GM18519 (cell line): ENCODE measurements around the gene PFDN6.
"Not testable (repeated sequence)": the region's sequence is repeated elsewhere in the genome, so short reads cannot be mapped to it uniquely, and the experiment has no call there.

Source experiments
- ATAC-seq: cut with Tn5 transposase; IDR thresholded peaks from one replicate; pipeline ENCODE4 v1.9.1; 2021; ENCODE audit warnings: mild to moderate bottlenecking, moderate library complexity; ENCODE audit not compliant: unreplicated experiment, low FRiP score

Gene PFDN6

DNA sequence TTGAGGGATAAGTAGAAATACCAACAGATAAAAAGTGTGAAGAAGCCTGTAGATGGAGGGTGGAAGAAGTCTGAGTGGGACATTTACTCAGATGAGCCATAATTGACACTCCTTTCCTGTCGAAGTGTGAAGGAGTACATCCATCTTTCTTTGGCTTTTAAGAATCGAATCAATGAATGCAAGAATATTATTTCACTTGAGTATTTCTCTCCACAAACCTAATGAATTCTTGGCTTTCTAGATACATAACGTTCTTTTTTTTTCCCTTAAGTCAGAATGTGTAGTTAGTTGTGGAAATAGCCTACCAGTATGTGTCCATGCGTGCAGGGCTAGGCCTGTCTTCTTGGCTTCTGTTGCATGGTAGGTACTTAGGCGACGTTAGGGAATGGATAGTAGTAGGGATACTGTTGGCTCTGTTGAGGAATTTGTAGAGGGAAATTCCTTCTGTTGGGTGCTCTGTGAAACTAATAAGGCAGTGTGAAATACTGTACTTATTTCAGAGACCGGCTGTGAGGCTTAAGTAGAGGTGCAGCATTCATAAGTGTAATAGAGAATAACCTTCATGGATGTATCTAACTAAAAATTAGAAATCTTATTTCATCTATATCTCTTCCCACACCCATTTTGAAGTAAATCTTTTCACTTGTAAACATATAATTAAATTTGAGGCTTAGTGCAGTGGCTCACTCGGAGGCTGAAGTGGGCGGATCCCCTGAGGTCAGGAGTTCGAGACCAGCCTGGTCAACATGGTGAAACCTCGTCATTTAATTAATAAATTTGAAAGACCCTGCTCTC is 16.1 kb upstream of the PFDN6 start:
- no peak for ATAC-seq

DNA sequence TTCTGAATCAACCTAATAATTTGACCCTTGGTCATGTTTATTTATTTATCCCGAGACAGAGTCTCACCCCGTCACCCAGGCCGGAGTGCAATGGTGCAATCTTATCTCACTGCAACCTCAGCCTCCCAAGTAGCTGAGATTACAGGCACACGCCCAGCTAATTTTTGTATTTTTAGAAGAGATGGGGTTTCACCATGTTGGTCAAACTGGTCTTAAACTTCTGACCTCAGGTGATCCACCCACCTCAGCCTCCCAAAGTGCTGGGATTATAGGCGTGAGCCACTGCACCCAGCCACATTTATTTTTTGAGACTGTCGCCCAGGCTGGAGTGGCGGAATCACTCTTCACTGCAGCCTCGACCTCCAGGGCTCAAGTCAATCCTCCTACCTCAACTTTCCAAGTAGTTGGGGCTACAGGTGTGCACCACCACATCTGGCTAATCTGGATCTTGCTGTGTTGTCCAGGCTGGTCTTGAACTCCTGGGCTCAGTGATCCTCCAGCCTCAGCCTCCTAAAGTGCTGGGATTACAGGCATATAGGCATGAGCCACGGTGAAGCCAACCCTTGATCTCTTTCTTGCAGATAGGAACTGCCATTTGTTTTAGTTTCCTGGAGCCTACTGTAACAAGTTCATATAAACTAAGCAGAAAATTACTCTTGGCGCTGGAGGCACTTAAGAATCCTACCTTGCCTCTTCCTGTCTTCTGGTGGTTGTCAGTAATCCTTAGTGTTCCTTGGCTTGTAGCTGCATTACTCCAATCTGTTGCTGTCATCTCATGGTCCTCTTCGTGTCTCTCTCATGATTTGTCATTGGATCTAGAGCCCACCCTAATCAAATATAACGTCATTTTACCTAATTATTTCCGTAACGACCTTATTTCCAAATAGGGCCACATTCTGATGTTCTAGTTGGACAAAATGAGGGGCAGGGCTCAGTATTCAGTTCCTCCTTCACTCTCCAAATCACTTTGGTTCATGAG is 15.2 kb upstream of the PFDN6 start:
- no peak for ATAC-seq

DNA sequence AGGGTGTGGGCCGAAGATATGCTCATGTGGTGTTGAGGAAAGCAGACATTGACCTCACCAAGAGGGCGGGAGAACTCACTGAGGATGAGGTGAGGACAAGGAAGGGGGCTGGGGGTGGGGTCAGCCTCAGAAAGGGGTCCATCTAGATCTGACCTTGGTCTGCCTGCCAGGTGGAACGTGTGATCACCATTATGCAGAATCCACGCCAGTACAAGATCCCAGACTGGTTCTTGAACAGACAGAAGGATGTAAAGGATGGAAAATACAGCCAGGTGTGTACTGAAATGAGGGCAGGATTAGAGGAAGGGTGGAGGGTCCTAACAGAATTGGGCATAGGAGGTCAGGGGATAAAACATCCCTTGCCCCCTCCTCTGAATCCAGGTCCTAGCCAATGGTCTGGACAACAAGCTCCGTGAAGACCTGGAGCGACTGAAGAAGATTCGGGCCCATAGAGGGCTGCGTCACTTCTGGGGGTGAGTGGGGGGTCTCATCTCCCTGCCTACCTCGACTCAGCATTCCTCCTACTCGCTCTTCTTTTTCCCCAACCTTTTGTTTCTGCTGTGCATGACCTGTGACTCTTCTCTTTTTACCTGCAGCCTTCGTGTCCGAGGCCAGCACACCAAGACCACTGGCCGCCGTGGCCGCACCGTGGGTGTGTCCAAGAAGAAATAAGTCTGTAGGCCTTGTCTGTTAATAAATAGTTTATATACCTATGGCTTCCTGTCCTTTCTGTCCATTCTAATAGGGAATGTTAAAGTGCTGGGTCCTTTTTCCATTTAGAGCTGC is 13.4 kb upstream of the PFDN6 start:
- not testable (repeated sequence) for ATAC-seq

DNA sequence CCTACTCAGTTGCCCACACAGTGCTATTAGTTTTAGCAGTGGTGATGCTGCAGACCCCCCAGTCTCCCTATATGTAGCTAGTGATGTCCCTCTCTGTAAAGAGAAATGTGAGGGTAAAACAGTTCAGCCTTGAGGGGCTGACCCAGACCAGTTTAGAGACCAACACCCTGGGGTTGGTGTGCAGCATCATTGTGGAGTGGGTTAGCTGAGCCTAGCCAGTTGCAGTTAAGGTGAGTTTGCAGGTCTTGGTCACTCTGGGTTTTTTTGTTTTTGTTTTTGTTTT is 12.9 kb upstream of the PFDN6 start:
- no peak for ATAC-seq

DNA sequence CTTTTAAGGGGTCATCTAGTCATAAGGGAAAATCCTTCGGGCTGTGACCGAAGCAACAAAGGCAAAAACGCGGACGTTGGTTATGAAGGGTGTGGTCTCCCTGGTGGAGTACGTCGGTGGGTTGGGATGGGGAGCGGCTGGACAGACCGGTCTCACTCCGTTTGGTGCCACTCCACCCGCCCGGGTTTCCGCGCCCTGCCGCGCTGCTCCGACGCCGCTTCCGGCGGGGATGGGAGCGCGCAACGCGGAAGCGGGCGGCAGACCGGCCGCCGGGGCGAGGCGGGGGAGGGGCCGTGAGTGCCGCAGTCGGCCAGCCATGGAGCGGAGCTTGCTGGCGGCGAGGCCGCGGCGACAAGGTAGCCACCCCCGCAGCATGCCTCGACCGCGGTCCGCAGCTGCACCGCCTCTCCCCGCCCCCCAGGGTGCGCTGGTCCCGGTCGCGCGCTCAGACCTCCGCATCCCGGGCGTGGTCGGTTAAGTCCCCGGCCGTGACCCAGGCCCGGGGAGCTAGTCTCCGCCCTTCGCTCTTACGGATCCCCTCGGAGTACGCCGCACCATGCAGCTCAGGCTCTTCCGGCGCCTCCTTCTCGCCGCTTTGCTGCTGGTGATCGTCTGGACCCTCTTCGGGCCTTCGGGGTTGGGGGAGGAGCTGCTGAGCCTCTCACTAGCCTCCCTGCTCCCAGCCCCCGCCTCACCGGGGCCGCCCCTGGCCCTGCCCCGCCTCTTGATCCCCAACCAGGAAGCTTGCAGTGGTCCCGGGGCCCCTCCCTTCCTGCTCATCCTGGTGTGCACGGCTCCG is 12.3 kb upstream of the PFDN6 start, which contains the start of gene B3GALT4:
Gene B3GALT4, plus strand, starts transcription at position 260 of the 799 bp plus-strand sequence. Its CDS starts 297 bp downstream, at position 557.
- ATAC-seq: peak; percentile 40

DNA sequence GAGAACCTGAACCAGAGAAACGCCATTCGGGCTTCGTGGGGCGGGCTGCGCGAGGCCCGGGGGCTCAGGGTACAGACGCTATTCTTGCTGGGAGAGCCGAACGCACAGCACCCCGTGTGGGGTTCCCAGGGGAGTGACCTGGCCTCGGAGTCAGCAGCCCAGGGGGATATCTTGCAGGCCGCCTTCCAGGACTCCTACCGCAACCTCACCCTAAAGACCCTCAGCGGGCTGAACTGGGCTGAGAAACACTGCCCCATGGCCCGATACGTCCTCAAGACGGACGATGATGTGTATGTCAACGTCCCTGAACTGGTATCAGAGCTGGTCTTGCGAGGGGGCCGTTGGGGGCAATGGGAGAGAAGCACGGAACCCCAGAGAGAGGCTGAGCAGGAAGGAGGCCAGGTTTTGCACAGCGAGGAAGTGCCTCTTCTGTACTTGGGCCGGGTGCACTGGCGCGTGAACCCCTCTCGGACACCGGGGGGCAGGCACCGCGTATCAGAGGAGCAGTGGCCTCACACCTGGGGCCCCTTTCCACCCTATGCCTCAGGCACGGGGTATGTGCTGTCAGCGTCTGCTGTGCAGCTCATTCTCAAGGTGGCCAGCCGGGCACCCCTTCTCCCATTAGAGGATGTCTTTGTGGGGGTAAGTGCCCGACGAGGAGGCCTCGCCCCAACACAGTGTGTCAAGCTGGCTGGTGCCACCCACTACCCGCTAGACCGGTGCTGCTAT is 11.6 kb upstream of the PFDN6 start:
- ATAC-seq: no peak

DNA sequence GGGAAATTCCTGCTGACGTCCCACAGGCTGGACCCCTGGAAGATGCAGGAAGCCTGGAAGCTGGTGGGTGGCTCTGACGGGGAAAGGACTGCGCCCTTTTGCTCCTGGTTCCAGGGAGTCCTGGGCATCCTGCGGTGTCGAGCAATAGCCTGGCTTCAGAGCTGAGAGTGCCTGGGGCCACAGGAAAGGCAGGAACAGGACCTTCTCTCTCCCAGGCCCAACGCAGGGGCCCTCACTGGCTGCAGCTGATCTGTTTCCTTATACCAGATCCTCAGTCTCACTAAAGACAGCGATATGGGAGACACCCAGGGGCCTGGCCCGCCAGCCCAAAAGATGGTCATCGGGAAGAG is 11.0 kb upstream of the PFDN6 start:
- no peak for ATAC-seq

DNA sequence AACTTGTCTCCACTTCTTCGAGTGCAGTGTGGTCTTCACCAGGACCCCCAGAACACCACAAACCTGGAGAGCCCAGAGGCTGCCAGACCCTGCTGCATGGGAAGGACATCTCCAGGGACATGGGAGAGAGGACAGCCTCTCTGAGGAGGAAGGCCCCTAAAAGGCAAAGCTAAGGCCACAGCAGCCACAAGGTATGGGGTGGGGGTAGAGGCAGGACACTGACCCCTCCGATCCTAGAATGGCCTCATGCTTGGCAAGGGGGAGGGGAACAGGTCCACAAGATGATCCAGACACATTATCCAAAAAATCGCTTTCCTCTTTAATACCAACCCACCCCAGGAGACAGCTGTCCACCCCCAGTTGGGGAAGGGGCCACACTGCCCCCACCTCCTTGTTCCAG is 10.6 kb upstream of the PFDN6 start:
- ATAC-seq: no peak

DNA sequence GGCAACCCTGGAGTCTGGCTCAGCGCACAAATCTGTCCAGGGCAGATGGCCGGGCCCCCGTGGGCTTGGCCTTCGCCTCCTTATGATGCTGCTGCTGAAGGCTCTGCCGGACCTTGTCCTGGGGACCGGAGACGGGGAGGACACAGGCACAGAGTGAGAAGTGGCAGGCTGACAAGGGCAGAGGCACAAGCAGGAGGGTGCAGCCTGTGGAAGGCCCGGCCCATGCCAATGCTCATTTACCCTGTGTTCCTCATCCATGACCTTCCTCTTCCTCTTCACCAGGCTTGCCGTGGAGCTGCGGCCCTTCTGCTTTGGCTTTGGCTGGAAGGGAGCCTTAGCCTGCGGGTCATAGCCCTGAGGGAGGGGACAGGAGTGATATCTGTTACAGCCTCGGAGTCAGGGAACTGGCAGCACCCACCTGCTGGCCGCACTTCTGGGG is 10.1 kb upstream of the PFDN6 start:
- ATAC-seq: no peak

DNA sequence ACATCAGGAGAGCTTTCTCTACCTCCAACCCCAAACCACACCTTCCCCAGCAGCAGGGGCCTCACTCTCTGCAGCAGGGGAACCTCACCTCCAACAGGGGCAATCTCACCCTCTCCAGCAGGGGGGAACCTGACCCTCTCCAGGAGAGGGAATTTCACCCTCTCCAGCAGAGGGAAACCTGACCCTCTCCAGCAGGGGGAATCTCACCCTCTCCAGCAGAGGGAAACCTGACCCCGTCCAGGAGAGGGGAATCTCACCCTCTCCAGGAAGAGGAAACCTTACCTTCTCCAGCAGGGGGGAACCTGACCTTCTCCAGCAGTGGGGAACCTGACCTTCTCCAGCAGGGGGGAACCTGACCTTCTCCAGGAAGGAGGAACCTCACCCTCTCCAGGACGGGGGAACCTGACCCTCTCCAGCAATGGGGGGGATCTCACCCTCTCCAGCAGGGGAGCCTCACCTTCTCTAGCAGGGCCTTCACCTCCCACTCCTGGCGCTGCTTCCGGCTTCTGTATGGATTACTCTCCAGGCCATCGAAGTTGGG is 9.4 kb upstream of the PFDN6 start:
- no peak for ATAC-seq

DNA sequence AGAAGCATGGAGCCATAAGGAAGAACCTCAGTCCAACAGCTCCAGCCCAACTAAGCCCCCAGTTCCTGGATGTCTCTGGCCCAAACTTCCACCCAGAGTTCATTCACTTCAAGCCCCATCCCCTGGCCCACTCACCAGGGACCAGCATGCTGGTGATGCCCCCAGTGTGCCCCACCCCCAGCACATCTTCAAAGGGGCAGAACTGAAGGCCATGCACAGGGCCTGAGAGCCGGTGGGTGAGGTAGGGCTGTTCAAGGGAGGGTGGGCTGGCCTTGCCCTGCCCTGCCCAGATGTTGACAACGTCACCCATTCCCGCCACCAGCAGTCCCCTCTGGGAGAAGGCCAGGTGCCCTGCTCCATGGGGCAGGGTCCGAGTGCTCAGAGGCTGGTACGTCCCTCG is 8.9 kb upstream of the PFDN6 start:
- no peak for ATAC-seq

DNA sequence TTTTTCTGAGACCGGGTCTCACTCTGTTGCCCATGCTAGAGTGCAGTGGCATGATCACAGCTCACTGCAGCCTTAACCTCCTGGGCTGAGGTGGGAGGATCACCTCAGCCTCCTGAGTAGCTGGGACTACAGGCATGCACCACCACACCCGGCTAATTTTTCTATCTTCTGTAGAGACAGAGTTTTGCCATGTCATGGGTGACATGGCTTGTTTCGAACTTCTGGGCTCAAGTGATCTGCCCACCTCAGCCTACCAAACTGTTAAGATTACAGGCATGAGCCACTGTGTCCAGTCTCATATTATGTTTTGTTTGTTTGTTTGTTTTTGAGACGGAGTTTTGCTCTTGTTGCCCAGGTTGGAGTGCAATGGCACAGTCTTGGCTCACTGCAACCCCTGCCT is 4.2 kb upstream of the PFDN6 start:
- not testable (repeated sequence) for ATAC-seq

DNA sequence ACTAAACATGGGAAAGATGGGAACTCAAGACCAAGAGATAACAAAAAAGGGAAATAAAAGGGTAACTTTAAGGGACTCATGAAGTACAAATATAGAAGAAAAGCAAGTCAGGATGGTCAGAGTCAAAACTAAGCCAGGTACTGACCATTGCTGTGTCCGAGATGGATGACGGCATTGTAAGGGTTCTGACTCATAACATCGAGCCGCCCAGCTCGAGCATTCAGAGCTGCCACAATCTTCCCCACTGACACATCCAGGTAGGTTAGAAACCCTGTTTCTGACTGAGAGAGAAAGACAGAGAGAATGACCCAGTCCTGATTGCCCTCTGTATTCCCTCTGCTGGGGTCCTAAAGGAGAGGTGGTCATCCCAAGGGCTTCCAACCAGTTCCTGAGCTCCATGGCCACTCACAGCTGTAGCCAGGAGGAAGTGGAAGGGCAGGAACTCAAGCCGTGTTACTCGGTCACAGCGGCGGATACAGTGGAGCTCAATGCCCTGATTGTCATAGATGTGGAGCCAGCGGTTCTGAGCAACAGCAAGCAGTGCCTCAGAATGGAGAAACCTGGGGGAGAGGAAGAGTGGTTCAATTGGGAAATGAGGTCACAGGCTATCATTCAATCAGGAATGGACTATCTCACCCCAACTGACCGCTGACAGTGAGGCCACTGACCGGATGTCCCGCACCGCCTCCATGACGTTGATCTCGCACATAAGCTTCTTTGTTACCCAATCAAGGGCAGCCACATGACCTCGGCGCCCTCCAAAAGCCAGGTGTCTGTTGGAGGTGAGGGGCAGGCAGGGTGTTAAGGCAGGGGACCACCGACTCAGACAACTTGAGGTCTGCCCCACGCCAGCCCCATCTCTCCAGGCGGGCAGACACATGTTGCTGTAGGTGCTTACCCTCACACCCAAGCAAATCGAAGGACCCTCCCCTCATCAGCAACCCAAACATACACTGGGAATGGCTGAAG is 2.2 kb upstream of the PFDN6 start:
- ATAC-seq: no peak

DNA sequence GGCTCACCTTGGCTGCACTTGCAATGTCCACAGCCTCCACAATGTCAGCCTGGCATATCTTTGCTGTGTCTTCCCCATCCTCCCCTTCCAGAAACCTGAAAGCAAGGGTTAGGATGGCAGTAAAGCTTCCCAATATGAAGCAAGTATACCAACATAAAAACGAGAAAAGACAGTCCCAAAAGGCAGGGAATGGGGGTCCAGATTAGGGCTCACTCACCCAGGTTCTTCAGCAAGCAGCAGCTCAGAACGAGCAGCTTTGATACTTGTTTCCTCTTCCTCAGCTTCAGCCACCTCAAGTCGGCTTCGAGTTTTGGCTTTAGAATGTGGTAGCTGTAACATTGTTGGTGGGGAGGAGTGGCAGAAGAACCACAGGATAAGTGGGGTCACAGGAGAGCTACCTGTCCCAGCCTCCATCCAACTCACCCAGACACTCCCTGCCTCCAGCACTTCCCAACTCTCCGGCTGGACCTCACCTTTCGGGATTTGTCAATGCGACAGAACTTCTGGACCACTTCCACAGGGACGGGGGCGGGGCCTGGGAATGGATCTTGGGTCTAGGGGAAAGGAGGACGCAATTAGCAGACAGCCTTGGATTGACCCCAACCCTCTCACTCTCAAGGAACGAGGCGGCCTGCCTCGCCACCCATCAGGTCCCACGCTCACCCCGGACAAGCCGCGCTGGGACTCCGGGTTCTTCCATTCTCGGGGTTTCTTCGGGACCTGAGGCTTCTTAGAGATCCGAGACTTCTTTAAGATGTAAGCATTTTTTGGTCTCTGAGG is 1.1 kb upstream of the PFDN6 start:
- ATAC-seq: no peak

DNA sequence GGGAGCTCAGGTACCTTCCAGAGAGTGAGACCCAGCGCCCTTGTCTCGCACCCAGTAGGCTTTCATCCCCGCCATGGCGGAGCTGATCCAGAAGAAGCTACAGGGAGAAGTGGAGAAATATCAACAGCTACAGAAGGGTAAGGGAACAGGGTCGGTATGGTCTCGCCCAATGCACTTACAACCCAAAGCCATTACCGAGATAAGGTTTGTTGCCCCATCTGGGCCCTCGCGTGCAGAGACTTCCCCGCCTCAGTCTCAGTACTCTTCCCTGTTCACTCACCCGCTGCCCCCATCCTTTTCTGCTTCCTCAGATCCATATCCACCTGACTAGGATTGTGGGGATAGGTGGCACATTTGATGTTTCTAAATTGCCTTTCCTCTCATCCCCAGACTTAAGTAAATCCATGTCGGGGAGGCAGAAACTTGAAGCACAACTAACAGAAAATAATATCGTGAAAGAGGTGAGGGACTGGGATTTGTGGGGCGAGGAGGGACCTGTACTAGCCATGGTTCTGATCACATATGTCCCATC is 449 bp downstream of the PFDN6 start:
- no peak for ATAC-seq

DNA sequence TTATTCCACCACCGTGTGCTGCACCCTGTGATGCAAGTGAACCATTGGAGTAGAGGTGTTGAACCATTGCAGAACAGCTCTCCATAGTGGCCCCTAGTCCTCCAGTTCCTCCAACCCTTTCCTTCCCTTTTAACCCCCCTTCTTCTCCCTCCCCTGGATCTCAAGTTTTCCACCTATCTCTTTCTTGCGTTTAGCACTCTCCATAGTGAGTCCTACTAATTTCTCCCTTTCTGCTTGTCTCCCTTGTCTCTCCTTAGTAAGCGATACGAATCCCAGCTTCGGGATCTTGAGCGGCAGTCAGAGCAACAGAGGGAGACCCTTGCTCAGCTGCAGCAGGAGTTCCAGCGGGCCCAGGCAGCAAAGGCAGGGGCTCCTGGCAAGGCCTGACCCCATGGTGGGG is 1.1 kb downstream of the PFDN6 start:
- no peak for ATAC-seq
